Body of pancreas (tissue), 4 donors: ENCODE measurements around the gene BPIFB2. TPM values are rescaled to one million over a fixed set of nuclear protein-coding genes. Genes with fewer than 3 reads are reported as not detected.

Experiments
- ATAC-seq: fragments of 150-250 bp; one replicate; pipeline ENCODE4 v1.9.1; 2016
- DNase-seq, 4 donors: peaks; one replicate each; pipeline ENCODE4 v3.0.0-alpha.2; 2019
- H3K27ac ChIP-seq, 4 donors: fragments of 200-600 bp; sonication (generic); 1 replicate in 3 of 4; 2 replicates in 1 of 4; pipeline versions ENCODE4 v1.5.1 to v1.6.1; 2016 to 2019; ENCODE audit warnings: mild to moderate bottlenecking in 1 of 4, mixed read lengths in 1 of 4, moderate library complexity in 1 of 4
- H3K27me3 ChIP-seq, 2 donors: fragments of 200-600 bp; sonication (generic); one replicate each; pipeline ENCODE4 v1.6.0; 2016; ENCODE audit warnings: mild to moderate bottlenecking in 1 of 2
- H3K36me3 ChIP-seq, 2 donors: fragments of 200-600 bp; sonication (generic); replicated peaks in 1 of 2; 2 replicates each; pipeline ENCODE4 v1.5.1; 2016; ENCODE audit warnings: low read depth in 2 of 2; ENCODE audit not compliant: insufficient read depth in 1 of 2
- H3K4me1 ChIP-seq: fragments of 200-600 bp; sonication (generic); one replicate; pipeline ENCODE4 v1.6.0; 2016
- H3K4me3 ChIP-seq, 2 donors: fragments of 200-600 bp; sonication (generic); 1 replicate in 1 of 2; 2 replicates in 1 of 2; pipeline ENCODE4 v1.5.1; 2016 to 2019
- H3K9me3 ChIP-seq, 3 donors: fragments of 200-600 bp; sonication (generic); 1 replicate in 2 of 3; 2 replicates in 1 of 3; pipeline ENCODE4 v1.5.1; 2016
- CTCF ChIP-seq, 7 experiments: fragments of 450-650 bp in 4 of 7; fragments of 200-600 bp in 3 of 7; sonication (generic) in 3 of 7; IDR thresholded peaks; one replicate each; pipeline ENCODE4 v1.5.1; 2016 to 2019; ENCODE audit warnings: antibody characterized with exemption in 7 of 7
- POLR2A ChIP-seq, 3 donors: fragments of 450-650 bp; IDR thresholded peaks; one replicate each; pipeline ENCODE4 v1.6.1; 2016; ENCODE audit warnings: antibody characterized with exemption in 3 of 3, mild to moderate bottlenecking in 2 of 3
- WGBS, 2 donors: methylation state at CpG; one replicate each; pipeline ENCODE4 v1.1.5; 2017; 5-methylcytosine and 5-hydroxymethylcytosine counted together
- intact Hi-C: fragments of 100-400 bp; cut with DNase I; formaldehyde crosslinking; loops from one replicate; pipeline ENCODE4 v1.15.1; 2023
- total RNA-seq, 2 donors: library from RNA; depleted of rRNA; stranded (reverse); fragments of >200 nt; gene quantifications; one replicate each; pipeline ENCODE4 v1.1.0, GENCODE V29; 2016

The BPIFB2 gene
- total RNA-seq, 2 donors from 2014 or later, result not detected

- Histone ChIP-seq H3K27me3 (no peaks in the 10 kb centered on the region), H3K27ac (no peak overlapping the region), H3K4me3 (no peak overlapping the region), H3K4me1 (no peaks in the 10 kb centered on the region), H3K9me3 (no peaks in the 10 kb centered on the region), H3K36me3 (no peaks in the 10 kb centered on the region)
- ATAC-seq, result no peak
- intact Hi-C loops, result no loop called here
- 82 to 87% methylated on average over 18 to 22 of the region's 22 CpGs for WGBS, 2 donors
- TF ChIP-seq CTCF (IDR thresholded peaks at IDR 0.05), result no peak
- no peak for TF ChIP-seq POLR2A (IDR thresholded peaks at IDR 0.05)
- no peak for DNase-seq
Measured at GRCh38 chr20:33059741-33060390, 52.4 kb downstream of the BPIFB2 start.

- Histone ChIP-seq H3K27me3 (no peaks in the 10 kb centered on the region), H3K9me3 (no peaks in the 10 kb centered on the region), H3K4me3 (no peak overlapping the region), H3K4me1 (no peaks in the 10 kb centered on the region), H3K27ac (no peak overlapping the region), H3K36me3 (no peaks in the 10 kb centered on the region)
- TF ChIP-seq CTCF (IDR thresholded peaks at IDR 0.05) (no peak), POLR2A (IDR thresholded peaks at IDR 0.05) (no peak)
- intact Hi-C loops, result no loop called here
- ATAC-seq (no peak), DNase-seq (no peak)
- 75 to 80% methylated on average over 12 to 13 of the region's 14 CpGs for WGBS, 2 donors
Measured at GRCh38 chr20:33061658-33062028, 54.1 kb downstream of the BPIFB2 start.

GRCh38 chr20:33062105-33062824 is 54.8 kb downstream of the BPIFB2 start:
- Histone ChIP-seq H3K9me3 (no peaks in the 10 kb centered on the region), H3K4me3 (no peak overlapping the region), H3K4me1 (no peaks in the 10 kb centered on the region), H3K36me3 (no peaks in the 10 kb centered on the region), H3K27ac (no peak overlapping the region), H3K27me3 (no peaks in the 10 kb centered on the region)
- ATAC-seq, result peak; percentile 18
- intact Hi-C loops, result no loop called here
- TF ChIP-seq CTCF (IDR thresholded peaks at IDR 0.05), result no peak
- TF ChIP-seq POLR2A (IDR thresholded peaks at IDR 0.05), result no peak
- 47 to 62% methylated on average over 7 to 8 of the region's 9 CpGs for WGBS, 2 donors
- DNase-seq, result no peak

GRCh38 chr20:33062825-33063149 is 55.3 kb downstream of the BPIFB2 start:
- H3K36me3 ChIP-seq, result no peaks in the 10 kb centered on the region

More at GRCh38 chr20:33062825-33063149, 55.3 kb downstream of the BPIFB2 start:
- H3K27ac ChIP-seq, result no peak overlapping the region
- no peaks in the 10 kb centered on the region for H3K4me1 ChIP-seq
- H3K9me3 ChIP-seq, result no peaks in the 10 kb centered on the region
- no peak for ATAC-seq
- H3K27me3 ChIP-seq, result no peaks in the 10 kb centered on the region
- intact Hi-C loops, result no loop called here
- 71% methylated on average over 1 of the region's 1 CpG; no CpG with 5 or more reads in 1 of the 2 donors for WGBS, 2 donors
- no peak overlapping the region for H3K4me3 ChIP-seq
- no peak for DNase-seq
- TF ChIP-seq POLR2A (IDR thresholded peaks at IDR 0.05), result no peak
- TF ChIP-seq CTCF (IDR thresholded peaks at IDR 0.05), result no peak
